ENCODE measurements around the gene PKD1. TPM values are rescaled to one million over a fixed set of nuclear protein-coding genes. Genes with fewer than 3 reads are reported as not detected.
A peak's percentile ranks its signal among the peaks of the same experiment; 100 is the strongest.

PKD1 gene
- total RNA-seq, 1 experiment from 2014 or later: 102 TPM

DNA sequence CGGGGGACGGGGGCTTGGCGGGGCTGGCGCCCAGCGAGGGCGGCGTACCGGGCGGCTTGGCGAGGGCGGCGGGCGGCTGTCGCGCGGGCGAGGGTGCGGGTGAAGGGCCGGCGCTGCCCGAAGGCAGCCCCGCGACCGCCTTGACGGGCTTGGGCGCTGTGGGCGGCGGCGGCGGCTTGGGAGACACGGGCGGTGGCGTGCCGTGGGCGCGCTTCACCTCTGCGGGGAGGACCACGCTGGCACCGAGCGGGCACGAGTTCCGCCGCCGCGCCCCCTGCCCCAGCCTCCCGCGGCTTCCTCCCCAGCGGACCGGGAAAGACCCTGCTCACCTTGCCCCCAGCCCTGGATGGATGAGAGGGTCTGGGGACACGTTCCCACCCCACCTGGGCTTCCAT, 43.4 kb upstream of the PKD1 start:
- Mint-ChIP-seq H3K27ac (no peak overlapping the region), H3K9me3 (no peaks in the 10 kb centered on the region), H3K27me3 (ENCODE audit: low read depth) (no peaks in the 10 kb centered on the region), H3K4me1 (0 out of 2 replicates have a peak, but pooled peaks cover 3% of the 10 kb centered on the region), H3K36me3 (peaks cover 10% of the 10 kb centered on the region), H3K4me3 (no peak overlapping the region)
- ATAC-seq (peak; percentile 1), DNase-seq (ENCODE audit: low spot score) (no peak)
- CTCF ChIA-PET: no interaction called here
- TF ChIP-seq, protein P1, sequence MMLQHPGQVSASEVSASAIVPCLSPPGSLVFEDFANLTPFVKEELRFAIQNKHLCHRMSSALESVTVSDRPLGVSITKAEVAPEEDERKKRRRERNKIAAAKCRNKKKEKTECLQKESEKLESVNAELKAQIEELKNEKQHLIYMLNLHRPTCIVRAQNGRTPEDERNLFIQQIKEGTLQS (CRISPR knock-in tag; conservative IDR thresholded peaks at IDR 0.05): no peak
- TF ChIP-seq, protein P2, sequence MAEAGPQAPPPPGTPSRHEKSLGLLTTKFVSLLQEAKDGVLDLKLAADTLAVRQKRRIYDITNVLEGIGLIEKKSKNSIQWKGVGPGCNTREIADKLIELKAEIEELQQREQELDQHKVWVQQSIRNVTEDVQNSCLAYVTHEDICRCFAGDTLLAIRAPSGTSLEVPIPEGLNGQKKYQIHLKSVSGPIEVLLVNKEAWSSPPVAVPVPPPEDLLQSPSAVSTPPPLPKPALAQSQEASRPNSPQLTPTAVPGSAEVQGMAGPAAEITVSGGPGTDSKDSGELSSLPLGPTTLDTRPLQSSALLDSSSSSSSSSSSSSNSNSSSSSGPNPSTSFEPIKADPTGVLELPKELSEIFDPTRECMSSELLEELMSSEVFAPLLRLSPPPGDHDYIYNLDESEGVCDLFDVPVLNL (CRISPR knock-in tag; IDR thresholded peaks at IDR 0.05; ENCODE audit: borderline replicate concordance, low read depth): 0 out of 2 replicates have a peak, but pooled peaks have one; percentile 12
- TF ChIP-seq, protein P3, sequence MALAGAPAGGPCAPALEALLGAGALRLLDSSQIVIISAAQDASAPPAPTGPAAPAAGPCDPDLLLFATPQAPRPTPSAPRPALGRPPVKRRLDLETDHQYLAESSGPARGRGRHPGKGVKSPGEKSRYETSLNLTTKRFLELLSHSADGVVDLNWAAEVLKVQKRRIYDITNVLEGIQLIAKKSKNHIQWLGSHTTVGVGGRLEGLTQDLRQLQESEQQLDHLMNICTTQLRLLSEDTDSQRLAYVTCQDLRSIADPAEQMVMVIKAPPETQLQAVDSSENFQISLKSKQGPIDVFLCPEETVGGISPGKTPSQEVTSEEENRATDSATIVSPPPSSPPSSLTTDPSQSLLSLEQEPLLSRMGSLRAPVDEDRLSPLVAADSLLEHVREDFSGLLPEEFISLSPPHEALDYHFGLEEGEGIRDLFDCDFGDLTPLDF (CRISPR knock-in tag; IDR thresholded peaks at IDR 0.05): no peak
- POLR2A ChIA-PET: no interaction called here

DNA sequence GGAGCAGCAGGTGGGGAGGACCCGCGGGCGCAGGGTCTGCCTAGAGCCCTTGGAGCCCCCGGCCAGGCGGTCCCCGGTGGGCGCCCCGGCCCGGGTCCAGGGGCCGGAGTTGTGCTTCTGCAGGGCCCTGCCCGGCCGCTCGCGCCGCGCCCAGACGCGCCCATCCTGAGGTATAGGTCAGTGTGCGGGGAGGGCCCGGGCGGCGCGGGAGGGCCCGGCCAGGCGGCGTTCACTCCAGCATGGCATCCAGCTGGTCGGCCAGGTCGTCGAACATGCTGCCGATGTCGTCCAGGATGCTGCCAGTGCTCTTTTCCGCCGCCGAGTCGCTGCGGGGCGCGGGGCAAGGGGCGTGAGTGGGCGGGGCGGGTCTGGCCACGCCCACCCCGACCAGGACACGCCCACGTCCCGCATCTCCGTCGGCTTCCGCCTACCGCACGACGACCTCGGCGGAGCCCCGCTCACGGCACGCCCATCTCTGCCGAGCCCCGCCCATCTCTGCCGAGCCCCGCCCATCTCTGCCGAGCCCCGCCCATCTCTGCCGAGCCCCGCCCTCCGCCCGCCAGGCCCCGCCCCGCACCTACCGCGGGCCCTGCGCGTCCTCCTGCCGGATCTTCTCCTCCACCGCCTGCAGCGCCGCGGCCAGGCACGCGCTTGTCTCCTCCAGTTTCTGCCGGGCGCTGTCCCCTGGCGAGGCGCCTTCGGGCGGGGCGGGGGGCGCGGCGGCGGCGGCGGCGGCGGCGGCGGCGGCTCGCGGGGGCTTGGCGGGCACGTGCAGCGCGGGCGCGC, 42.8 kb upstream of the PKD1 start:
- ATAC-seq: peak; percentile 81
- Mint-ChIP-seq H3K4me3 (no peak overlapping the region), H3K36me3 (peaks cover 13% of the 10 kb centered on the region), H3K9me3 (no peaks in the 10 kb centered on the region), H3K4me1 (0 out of 2 replicates have a peak, but pooled peaks cover 3% of the 10 kb centered on the region), H3K27ac (no peak overlapping the region), H3K27me3 (ENCODE audit: low read depth) (no peaks in the 10 kb centered on the region)
- ChIA-PET POLR2A (no interaction called here), CTCF (interaction anchor here (0.8 kb wide), 1 partner anchor 16 kb away, joined by 3 read pairs; no protein-coding TSS in a partner anchor)
- peak; percentile 80 for DNase-seq (ENCODE audit: low spot score)
- peak; percentile 77; the same call in 1 of the 2 replicates for TF ChIP-seq MYBL2 (CRISPR knock-in tag; IDR thresholded peaks at IDR 0.05)
- peak; percentile 62; the same call in 1 of the 2 replicates for TF ChIP-seq NFE2L1 (CRISPR knock-in tag; IDR thresholded peaks at IDR 0.05)
- TF ChIP-seq ATF1 (CRISPR knock-in tag; IDR thresholded peaks at IDR 0.05): no peak
- no peak for TF ChIP-seq CBFB (CRISPR knock-in tag; IDR thresholded peaks at IDR 0.05; ENCODE audit: low read depth)
- no peak for TF ChIP-seq OVOL2 (CRISPR knock-in tag; IDR thresholded peaks at IDR 0.05; ENCODE audit: borderline replicate concordance)
- TF ChIP-seq NFATC4 (CRISPR knock-in tag; IDR thresholded peaks at IDR 0.05): no peak
- TF ChIP-seq, protein P4, sequence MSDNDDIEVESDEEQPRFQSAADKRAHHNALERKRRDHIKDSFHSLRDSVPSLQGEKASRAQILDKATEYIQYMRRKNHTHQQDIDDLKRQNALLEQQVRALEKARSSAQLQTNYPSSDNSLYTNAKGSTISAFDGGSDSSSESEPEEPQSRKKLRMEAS (CRISPR knock-in tag; IDR thresholded peaks at IDR 0.05): peak; percentile 52; the same call in 1 of the 2 replicates
- TF ChIP-seq, protein P5, sequence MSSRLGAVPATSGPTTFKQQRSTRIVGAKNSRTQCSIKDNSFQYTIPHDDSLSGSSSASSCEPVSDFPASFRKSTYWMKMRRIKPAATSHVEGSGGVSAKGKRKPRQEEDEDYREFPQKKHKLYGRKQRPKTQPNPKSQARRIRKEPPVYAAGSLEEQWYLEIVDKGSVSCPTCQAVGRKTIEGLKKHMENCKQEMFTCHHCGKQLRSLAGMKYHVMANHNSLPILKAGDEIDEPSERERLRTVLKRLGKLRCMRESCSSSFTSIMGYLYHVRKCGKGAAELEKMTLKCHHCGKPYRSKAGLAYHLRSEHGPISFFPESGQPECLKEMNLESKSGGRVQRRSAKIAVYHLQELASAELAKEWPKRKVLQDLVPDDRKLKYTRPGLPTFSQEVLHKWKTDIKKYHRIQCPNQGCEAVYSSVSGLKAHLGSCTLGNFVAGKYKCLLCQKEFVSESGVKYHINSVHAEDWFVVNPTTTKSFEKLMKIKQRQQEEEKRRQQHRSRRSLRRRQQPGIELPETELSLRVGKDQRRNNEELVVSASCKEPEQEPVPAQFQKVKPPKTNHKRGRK (CRISPR knock-in tag; IDR thresholded peaks at IDR 0.05; ENCODE audit: borderline replicate concordance): no peak
- no peak; the same call in 1 of the 2 replicates for TF ChIP-seq ZNF416 (CRISPR knock-in tag; IDR thresholded peaks at IDR 0.05)
- TF ChIP-seq, protein P6, sequence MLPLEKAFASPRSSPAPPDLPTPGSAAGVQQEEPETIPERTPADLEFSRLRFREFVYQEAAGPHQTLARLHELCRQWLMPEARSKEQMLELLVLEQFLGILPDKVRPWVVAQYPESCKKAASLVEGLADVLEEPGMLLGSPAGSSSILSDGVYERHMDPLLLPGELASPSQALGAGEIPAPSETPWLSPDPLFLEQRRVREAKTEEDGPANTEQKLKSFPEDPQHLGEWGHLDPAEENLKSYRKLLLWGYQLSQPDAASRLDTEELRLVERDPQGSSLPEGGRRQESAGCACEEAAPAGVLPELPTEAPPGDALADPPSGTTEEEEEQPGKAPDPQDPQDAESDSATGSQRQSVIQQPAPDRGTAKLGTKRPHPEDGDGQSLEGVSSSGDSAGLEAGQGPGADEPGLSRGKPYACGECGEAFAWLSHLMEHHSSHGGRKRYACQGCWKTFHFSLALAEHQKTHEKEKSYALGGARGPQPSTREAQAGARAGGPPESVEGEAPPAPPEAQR (CRISPR knock-in tag; IDR thresholded peaks at IDR 0.05): no peak
- TF ChIP-seq, protein P7, sequence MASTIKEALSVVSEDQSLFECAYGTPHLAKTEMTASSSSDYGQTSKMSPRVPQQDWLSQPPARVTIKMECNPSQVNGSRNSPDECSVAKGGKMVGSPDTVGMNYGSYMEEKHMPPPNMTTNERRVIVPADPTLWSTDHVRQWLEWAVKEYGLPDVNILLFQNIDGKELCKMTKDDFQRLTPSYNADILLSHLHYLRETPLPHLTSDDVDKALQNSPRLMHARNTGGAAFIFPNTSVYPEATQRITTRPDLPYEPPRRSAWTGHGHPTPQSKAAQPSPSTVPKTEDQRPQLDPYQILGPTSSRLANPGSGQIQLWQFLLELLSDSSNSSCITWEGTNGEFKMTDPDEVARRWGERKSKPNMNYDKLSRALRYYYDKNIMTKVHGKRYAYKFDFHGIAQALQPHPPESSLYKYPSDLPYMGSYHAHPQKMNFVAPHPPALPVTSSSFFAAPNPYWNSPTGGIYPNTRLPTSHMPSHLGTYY (CRISPR knock-in tag; IDR thresholded peaks at IDR 0.05): peak; percentile 54; the same call in 1 of the 2 replicates
- no peak for TF ChIP-seq IRF2 (CRISPR knock-in tag; IDR thresholded peaks at IDR 0.05; ENCODE audit: borderline replicate concordance, low read depth)
- TF ChIP-seq FOXJ3 (CRISPR knock-in tag; IDR thresholded peaks at IDR 0.05; ENCODE audit: borderline replicate concordance): no peak
- TF ChIP-seq, protein P2 (CRISPR knock-in tag; IDR thresholded peaks at IDR 0.05; ENCODE audit: borderline replicate concordance, low read depth): 0 out of 2 replicates have a peak, but pooled peaks have one; percentile 12
- TF ChIP-seq RELA (CRISPR knock-in tag; IDR thresholded peaks at IDR 0.05; ENCODE audit: borderline replicate concordance): no peak
- no peak for TF ChIP-seq ZNF423 (CRISPR knock-in tag; IDR thresholded peaks at IDR 0.05)
- no peak for TF ChIP-seq TCF7 (CRISPR knock-in tag; IDR thresholded peaks at IDR 0.05; ENCODE audit: low read depth)
- TF ChIP-seq, protein P8, sequence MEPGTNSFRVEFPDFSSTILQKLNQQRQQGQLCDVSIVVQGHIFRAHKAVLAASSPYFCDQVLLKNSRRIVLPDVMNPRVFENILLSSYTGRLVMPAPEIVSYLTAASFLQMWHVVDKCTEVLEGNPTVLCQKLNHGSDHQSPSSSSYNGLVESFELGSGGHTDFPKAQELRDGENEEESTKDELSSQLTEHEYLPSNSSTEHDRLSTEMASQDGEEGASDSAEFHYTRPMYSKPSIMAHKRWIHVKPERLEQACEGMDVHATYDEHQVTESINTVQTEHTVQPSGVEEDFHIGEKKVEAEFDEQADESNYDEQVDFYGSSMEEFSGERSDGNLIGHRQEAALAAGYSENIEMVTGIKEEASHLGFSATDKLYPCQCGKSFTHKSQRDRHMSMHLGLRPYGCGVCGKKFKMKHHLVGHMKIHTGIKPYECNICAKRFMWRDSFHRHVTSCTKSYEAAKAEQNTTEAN (CRISPR knock-in tag; IDR thresholded peaks at IDR 0.05): peak; percentile 80; the same call in 1 of the 2 replicates
